ENCODE measurements around the gene CTSL.

DNA sequence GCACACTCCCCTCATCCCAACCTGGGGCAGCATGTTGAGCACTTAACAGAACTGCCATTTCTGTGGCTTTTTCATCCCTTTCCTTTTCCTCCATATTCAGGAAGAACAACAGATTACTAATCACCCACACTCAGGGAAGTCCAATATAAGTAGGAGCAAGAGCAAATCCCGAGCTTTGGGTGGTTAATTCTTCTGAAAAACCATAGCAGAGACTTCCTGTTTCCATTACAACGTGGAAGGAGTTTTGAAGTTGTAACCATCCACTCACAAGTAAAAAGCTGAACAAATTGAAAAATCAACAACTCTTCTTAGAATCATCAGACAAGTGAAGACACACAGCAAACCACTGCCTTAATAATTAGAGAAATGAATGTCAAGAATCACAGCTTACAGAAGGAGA is 8.2 kb downstream of the CTSL start:
- no peak for TF ChIP-seq GATA3 (IDR thresholded peaks at IDR 0.05; ENCODE audit: low read depth, low read length)
- no peak for TF ChIP-seq GATA2 (IDR thresholded peaks at IDR 0.05; ENCODE audit: low read depth, low read length)
